GM12878 (cell line): ENCODE measurements around the gene PLD4.

Experiments used
- PML ChIP-seq: IDR thresholded peaks from 2 replicates; pipeline ENCODE4 v1.6.1; 2012; ENCODE audit warnings: low read length, inconsistent platforms
- SMC3 ChIP-seq: IDR thresholded peaks from 2 replicates; pipeline ENCODE4 v1.6.1; 2011; ENCODE audit warnings: low read length, improper control_type of control experiment, borderline replicate concordance
- TF ChIP-seq, protein P1 (sequence below): fragments of 450-650 bp; formaldehyde crosslinking; IDR thresholded peaks from 2 replicates; pipeline ENCODE4 v1.5.0; 2022; ENCODE audit warnings: mild to moderate bottlenecking, missing genetic modification characterization
- TF ChIP-seq, protein P2 (sequence below), 3 experiments: IDR thresholded peaks in 2 of 3; conservative IDR thresholded peaks in 1 of 3; 2 replicates each; pipeline ENCODE4 v1.5.1; 2011; ENCODE audit warnings: low read depth in 3 of 3, low read length in 3 of 3, mild to moderate bottlenecking in 3 of 3, control low read depth in 2 of 3, moderate library complexity in 2 of 3, inconsistent platforms in 1 of 3, mixed read lengths in 1 of 3; ENCODE audit not compliant: control insufficient read depth in 2 of 3, insufficient read depth in 1 of 3; ENCODE audit errors: extremely low read depth in 1 of 3
- TF ChIP-seq, protein P3 (sequence below): fragments of 450-650 bp; IDR thresholded peaks from 2 replicates; pipeline ENCODE4 v1.6.1; 2016; ENCODE audit warnings: mild to moderate bottlenecking

DNA sequence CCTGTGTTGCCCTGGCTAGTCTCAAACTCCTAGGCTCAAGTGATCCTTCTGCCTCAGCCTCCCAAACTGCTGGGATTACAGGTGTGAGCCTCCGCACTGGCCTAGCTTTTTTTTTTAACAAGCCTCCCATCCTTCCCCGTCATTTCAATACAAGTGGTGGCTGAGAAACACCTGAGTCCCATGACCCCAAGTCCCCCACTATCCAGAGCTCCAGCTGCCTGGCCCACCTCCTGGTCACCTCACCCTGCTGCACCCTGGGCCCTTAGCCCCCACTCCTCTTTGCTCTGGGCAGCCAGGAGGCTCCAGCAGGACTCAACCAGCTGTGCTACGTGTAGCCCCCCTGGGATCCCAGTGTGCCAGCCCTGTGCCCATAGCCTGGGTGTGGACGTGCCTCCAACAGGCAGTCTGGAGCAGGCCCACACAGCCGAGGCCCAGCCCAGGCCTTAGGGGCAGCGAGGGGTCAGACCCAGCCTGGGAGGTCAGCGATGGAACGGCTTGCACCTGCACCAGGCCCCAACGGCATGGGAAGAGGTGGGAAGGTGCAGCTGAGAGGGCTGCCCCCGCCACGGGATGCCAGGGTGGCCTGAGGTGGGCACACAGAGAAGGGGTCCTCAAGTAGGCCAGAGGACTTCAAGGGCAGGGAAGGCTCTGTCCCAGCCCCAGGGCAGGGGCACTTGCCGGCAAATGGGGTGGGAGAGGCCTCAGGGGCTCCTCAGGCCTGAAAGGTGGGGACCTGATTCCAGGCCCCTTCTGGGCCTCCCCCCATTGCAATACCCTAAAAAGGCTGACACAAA, 47.0 kb downstream of the PLD4 start:
- TF ChIP-seq, protein P1, sequence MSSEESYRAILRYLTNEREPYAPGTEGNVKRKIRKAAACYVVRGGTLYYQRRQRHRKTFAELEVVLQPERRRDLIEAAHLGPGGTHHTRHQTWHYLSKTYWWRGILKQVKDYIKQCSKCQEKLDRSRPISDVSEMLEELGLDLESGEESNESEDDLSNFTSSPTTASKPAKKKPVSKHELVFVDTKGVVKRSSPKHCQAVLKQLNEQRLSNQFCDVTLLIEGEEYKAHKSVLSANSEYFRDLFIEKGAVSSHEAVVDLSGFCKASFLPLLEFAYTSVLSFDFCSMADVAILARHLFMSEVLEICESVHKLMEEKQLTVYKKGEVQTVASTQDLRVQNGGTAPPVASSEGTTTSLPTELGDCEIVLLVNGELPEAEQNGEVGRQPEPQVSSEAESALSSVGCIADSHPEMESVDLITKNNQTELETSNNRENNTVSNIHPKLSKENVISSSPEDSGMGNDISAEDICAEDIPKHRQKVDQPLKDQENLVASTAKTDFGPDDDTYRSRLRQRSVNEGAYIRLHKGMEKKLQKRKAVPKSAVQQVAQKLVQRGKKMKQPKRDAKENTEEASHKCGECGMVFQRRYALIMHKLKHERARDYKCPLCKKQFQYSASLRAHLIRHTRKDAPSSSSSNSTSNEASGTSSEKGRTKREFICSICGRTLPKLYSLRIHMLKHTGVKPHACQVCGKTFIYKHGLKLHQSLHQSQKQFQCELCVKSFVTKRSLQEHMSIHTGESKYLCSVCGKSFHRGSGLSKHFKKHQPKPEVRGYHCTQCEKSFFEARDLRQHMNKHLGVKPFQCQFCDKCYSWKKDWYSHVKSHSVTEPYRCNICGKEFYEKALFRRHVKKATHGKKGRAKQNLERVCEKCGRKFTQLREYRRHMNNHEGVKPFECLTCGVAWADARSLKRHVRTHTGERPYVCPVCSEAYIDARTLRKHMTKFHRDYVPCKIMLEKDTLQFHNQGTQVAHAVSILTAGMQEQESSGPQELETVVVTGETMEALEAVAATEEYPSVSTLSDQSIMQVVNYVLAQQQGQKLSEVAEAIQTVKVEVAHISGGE: no peak
- no peak for TF ChIP-seq PML
- TF ChIP-seq, protein P2, sequence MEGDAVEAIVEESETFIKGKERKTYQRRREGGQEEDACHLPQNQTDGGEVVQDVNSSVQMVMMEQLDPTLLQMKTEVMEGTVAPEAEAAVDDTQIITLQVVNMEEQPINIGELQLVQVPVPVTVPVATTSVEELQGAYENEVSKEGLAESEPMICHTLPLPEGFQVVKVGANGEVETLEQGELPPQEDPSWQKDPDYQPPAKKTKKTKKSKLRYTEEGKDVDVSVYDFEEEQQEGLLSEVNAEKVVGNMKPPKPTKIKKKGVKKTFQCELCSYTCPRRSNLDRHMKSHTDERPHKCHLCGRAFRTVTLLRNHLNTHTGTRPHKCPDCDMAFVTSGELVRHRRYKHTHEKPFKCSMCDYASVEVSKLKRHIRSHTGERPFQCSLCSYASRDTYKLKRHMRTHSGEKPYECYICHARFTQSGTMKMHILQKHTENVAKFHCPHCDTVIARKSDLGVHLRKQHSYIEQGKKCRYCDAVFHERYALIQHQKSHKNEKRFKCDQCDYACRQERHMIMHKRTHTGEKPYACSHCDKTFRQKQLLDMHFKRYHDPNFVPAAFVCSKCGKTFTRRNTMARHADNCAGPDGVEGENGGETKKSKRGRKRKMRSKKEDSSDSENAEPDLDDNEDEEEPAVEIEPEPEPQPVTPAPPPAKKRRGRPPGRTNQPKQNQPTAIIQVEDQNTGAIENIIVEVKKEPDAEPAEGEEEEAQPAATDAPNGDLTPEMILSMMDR (IDR thresholded peaks at IDR 0.05 in 2 of 3, conservative IDR thresholded peaks at IDR 0.05 in 1 of 3; ENCODE audit: control insufficient read depth in 2 of 3, extremely low read depth in 1 of 3, insufficient read depth in 1 of 3, low read depth in 3 of 3, low read length in 3 of 3): no peak
- TF ChIP-seq SMC3: no peak
- TF ChIP-seq, protein P3, sequence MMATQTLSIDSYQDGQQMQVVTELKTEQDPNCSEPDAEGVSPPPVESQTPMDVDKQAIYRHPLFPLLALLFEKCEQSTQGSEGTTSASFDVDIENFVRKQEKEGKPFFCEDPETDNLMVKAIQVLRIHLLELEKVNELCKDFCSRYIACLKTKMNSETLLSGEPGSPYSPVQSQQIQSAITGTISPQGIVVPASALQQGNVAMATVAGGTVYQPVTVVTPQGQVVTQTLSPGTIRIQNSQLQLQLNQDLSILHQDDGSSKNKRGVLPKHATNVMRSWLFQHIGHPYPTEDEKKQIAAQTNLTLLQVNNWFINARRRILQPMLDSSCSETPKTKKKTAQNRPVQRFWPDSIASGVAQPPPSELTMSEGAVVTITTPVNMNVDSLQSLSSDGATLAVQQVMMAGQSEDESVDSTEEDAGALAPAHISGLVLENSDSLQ: no peak
